ENCODE data around the gene WDFY4.

Gene WDFY4

GRCh38 chr10:48934672-48935501 is 250.2 kb downstream of the WDFY4 start:
- no peak for TF ChIP-seq ZFX (IDR thresholded peaks at IDR 0.05)
- no peak for TF ChIP-seq CTCF (conservative IDR thresholded peaks at IDR 0.05)
- H3K27ac ChIP-seq = no peak overlapping the region

- H3K27ac ChIP-seq = no peak overlapping the region
- no peak for TF ChIP-seq ZFX (IDR thresholded peaks at IDR 0.05)
- TF ChIP-seq CTCF (conservative IDR thresholded peaks at IDR 0.05) = no peak
Observed at GRCh38 chr10:48935577-48935976, 250.9 kb downstream of the WDFY4 start.

GRCh38 chr10:48937796-48938195 is 253.1 kb downstream of the WDFY4 start:
- H3K27ac ChIP-seq = no peak overlapping the region
- TF ChIP-seq ZFX (IDR thresholded peaks at IDR 0.05) = no peak
- no peak for TF ChIP-seq CTCF (conservative IDR thresholded peaks at IDR 0.05)

GRCh38 chr10:48938281-48938680 is 253.6 kb downstream of the WDFY4 start:
- no peak overlapping the region for H3K27ac ChIP-seq
- TF ChIP-seq ZFX (IDR thresholded peaks at IDR 0.05) (no peak), CTCF (conservative IDR thresholded peaks at IDR 0.05) (no peak)

GRCh38 chr10:48938990-48939536 is 254.4 kb downstream of the WDFY4 start:
- no peak for TF ChIP-seq CTCF (conservative IDR thresholded peaks at IDR 0.05)
- TF ChIP-seq ZFX (IDR thresholded peaks at IDR 0.05) = no peak
- no peak overlapping the region for H3K27ac ChIP-seq

- TF ChIP-seq CTCF (conservative IDR thresholded peaks at IDR 0.05) (no peak), ZFX (IDR thresholded peaks at IDR 0.05) (no peak)
- H3K27ac ChIP-seq = no peak within 1 kb of the TSS
Observed at GRCh38 chr10:48939790-48940325, 255.2 kb downstream of the WDFY4 start, which contains the start of gene LRRC18. Gene LRRC18, minus strand, starts transcription at chr10:48939840. Its CDS starts 25,685 bp downstream, at chr10:48914155.

GRCh38 chr10:48940372-48940771 is 255.7 kb downstream of the WDFY4 start:
- TF ChIP-seq ZFX (IDR thresholded peaks at IDR 0.05) (no peak), CTCF (conservative IDR thresholded peaks at IDR 0.05) (no peak)
- no peak overlapping the region for H3K27ac ChIP-seq

Data from C4-2B (cell line).